ENCODE measurements around the gene RNF149.

DNA sequence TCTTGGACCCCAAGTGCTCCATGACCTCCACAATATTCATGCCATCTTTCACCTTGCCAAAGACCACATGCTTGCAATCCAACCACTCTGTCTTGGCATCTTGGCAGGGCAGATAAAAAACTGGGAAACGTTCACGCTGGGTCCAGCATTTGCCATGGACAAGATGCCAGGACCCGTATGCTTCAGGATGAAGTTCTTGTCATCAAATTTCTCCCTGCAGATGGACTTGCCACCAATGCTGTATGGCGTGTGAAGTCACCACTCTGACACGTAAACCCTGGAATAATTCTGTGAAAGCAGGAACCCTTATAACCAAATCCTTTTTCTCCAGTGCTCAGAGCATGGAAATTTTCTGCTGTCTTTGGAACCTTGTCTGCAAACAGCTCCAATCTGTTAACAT is 34.4 kb downstream of the RNF149 start:
- TF ChIP-seq, protein P1, sequence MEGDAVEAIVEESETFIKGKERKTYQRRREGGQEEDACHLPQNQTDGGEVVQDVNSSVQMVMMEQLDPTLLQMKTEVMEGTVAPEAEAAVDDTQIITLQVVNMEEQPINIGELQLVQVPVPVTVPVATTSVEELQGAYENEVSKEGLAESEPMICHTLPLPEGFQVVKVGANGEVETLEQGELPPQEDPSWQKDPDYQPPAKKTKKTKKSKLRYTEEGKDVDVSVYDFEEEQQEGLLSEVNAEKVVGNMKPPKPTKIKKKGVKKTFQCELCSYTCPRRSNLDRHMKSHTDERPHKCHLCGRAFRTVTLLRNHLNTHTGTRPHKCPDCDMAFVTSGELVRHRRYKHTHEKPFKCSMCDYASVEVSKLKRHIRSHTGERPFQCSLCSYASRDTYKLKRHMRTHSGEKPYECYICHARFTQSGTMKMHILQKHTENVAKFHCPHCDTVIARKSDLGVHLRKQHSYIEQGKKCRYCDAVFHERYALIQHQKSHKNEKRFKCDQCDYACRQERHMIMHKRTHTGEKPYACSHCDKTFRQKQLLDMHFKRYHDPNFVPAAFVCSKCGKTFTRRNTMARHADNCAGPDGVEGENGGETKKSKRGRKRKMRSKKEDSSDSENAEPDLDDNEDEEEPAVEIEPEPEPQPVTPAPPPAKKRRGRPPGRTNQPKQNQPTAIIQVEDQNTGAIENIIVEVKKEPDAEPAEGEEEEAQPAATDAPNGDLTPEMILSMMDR (IDR thresholded peaks at IDR 0.05) = no peak
- no peak for TF ChIP-seq EZH2phosphoT487 (IDR thresholded peaks at IDR 0.05)
- no peak for TF ChIP-seq EZH2 (IDR thresholded peaks at IDR 0.05)
